GM18861 (cell line): ENCODE results near the gene RALBP1.

Experiments used
- ATAC-seq: cut with Tn5 transposase; IDR thresholded peaks from one replicate; pipeline ENCODE4 v1.9.1; 2021; ENCODE audit not compliant: unreplicated experiment

Gene RALBP1

GRCh38 chr18:9546468-9546867, 71.2 kb downstream of the RALBP1 start:
- no peak for ATAC-seq

- ATAC-seq = no peak
Measured at GRCh38 chr18:9547782-9548181, 72.5 kb downstream of the RALBP1 start.

- ATAC-seq = no peak
Measured at GRCh38 chr18:9549405-9549804, 74.1 kb downstream of the RALBP1 start.

GRCh38 chr18:9550429-9550828, 75.1 kb downstream of the RALBP1 start:
- ATAC-seq = no peak

- no peak for ATAC-seq
Measured at GRCh38 chr18:9552191-9552590, 76.9 kb downstream of the RALBP1 start.

GRCh38 chr18:9552616-9553015, 77.3 kb downstream of the RALBP1 start:
- ATAC-seq = no peak

- ATAC-seq = no peak
Measured at GRCh38 chr18:9557250-9557943, 82.1 kb downstream of the RALBP1 start.

GRCh38 chr18:9558387-9559064, 83.2 kb downstream of the RALBP1 start:
- ATAC-seq = no peak

- ATAC-seq = no peak
Measured at GRCh38 chr18:9559253-9559652, 83.9 kb downstream of the RALBP1 start.

GRCh38 chr18:9561759-9562158, 86.4 kb downstream of the RALBP1 start:
- no peak for ATAC-seq

- no peak for ATAC-seq
Measured at GRCh38 chr18:9562584-9562983, 87.3 kb downstream of the RALBP1 start.

GRCh38 chr18:9563331-9563730, 88.0 kb downstream of the RALBP1 start:
- ATAC-seq = no peak

GRCh38 chr18:9565407-9565806, 90.1 kb downstream of the RALBP1 start:
- ATAC-seq = no peak

GRCh38 chr18:9568186-9568585, 92.9 kb downstream of the RALBP1 start:
- no peak for ATAC-seq

- no peak for ATAC-seq
Measured at GRCh38 chr18:9569178-9569577, 93.9 kb downstream of the RALBP1 start.

GRCh38 chr18:9570255-9570654, 94.9 kb downstream of the RALBP1 start:
- no peak for ATAC-seq

- no peak for ATAC-seq
Measured at GRCh38 chr18:9571546-9571945, 96.2 kb downstream of the RALBP1 start.

- no peak for ATAC-seq
Measured at GRCh38 chr18:9574473-9575115, 99.3 kb downstream of the RALBP1 start.

GRCh38 chr18:9575558-9575957, 100.2 kb downstream of the RALBP1 start:
- no peak for ATAC-seq

GRCh38 chr18:9577361-9577760, 102.0 kb downstream of the RALBP1 start:
- no peak for ATAC-seq

- no peak for ATAC-seq
Measured at GRCh38 chr18:9578306-9578705, 103.0 kb downstream of the RALBP1 start.

GRCh38 chr18:9581667-9582066, 106.4 kb downstream of the RALBP1 start:
- no peak for ATAC-seq
